Osteoblast (primary cell): ENCODE measurements around the gene DNMT3A. TPM values are rescaled to one million over a fixed set of nuclear protein-coding genes. Genes with fewer than 3 reads are reported as not detected.

Experiments used
- DNase-seq: peaks from one replicate; pipeline ENCODE4 v3.0.0; 2011; ENCODE audit warnings: low spot score, mixed read lengths; ENCODE audit not compliant: insufficient read length; ENCODE audit errors: missing footprints
- H2AFZ ChIP-seq: 2 replicates; pipeline ENCODE4 v1.6.0; 2011; ENCODE audit warnings: mild to moderate bottlenecking, low read length
- H3K27ac ChIP-seq: 2 replicates; pipeline ENCODE4 v1.5.1; 2011; ENCODE audit warnings: mild to moderate bottlenecking, low read depth, low read length, moderate library complexity
- H3K27me3 ChIP-seq: 2 replicates; pipeline ENCODE4 v1.6.0; 2012; ENCODE audit warnings: mild to moderate bottlenecking, control low read depth, inconsistent platforms, low read length, moderate library complexity; ENCODE audit not compliant: insufficient read depth
- H3K36me3 ChIP-seq: 2 replicates; pipeline ENCODE4 v1.5.1; 2011; ENCODE audit warnings: mild to moderate bottlenecking, low read length, control low read depth, moderate library complexity; ENCODE audit not compliant: insufficient read depth
- H3K4me1 ChIP-seq: 2 replicates; pipeline ENCODE4 v1.5.1; 2011; ENCODE audit warnings: mild to moderate bottlenecking, low read length, control low read depth, moderate library complexity; ENCODE audit not compliant: insufficient read depth
- H3K4me2 ChIP-seq: 2 replicates; pipeline ENCODE4 v1.6.0; 2011; ENCODE audit warnings: mild to moderate bottlenecking, low read length; ENCODE audit not compliant: insufficient read depth
- H3K4me3 ChIP-seq: fragments of 200-600 bp; sonication (generic); 3 replicates; pipeline ENCODE4 v1.5.1; 2012; ENCODE audit warnings: mild to moderate bottlenecking, low read length, inconsistent platforms; ENCODE audit not compliant: insufficient read depth
- H3K79me2 ChIP-seq: 2 replicates; pipeline ENCODE4 v1.6.0; 2012; ENCODE audit warnings: mild to moderate bottlenecking, low read length, control low read depth, inconsistent platforms; ENCODE audit not compliant: insufficient read depth
- H3K9me3 ChIP-seq: 2 replicates; pipeline ENCODE4 v1.5.1; 2011; ENCODE audit warnings: low read depth, low read length, control low read depth
- H4K20me1 ChIP-seq: 2 replicates; pipeline ENCODE4 v1.6.0; 2012; ENCODE audit warnings: mild to moderate bottlenecking, low read length, control low read depth; ENCODE audit not compliant: insufficient read depth
- CTCF ChIP-seq: IDR thresholded peaks from 2 replicates; pipeline ENCODE4 v1.5.1; 2011; ENCODE audit warnings: mild to moderate bottlenecking, low read depth, low read length, moderate library complexity; ENCODE audit errors: extremely low read depth
- total RNA-seq: library from RNA; depleted of rRNA; stranded (reverse); fragments of >200 nt; gene quantifications from 2 replicates; pipeline ENCODE4 v1.2.3, GENCODE V29; 2012

Gene DNMT3A
- total RNA-seq, 1 donor = 18.5 TPM

GRCh38 chr2:25265802-25266201, 75.9 kb downstream of the DNMT3A start:
- Histone ChIP-seq H3K36me3 (no peaks in the 10 kb centered on the region), H3K27ac (no peak overlapping the region), H2AFZ (no peak overlapping the region), H4K20me1 (no peaks in the 10 kb centered on the region), H3K27me3 (no peaks in the 10 kb centered on the region), H3K9me3 (no peaks in the 10 kb centered on the region), H3K4me3 (no peak overlapping the region), H3K4me1 (no peaks in the 10 kb centered on the region), H3K79me2 (no peaks in the 10 kb centered on the region), H3K4me2 (no peak overlapping the region)
- no peak for TF ChIP-seq CTCF
- peak; percentile 76 for DNase-seq

GRCh38 chr2:25265001-25265400, 76.7 kb downstream of the DNMT3A start:
- Histone ChIP-seq H3K4me2 (no peak overlapping the region), H2AFZ (no peak overlapping the region), H4K20me1 (no peaks in the 10 kb centered on the region), H3K36me3 (no peaks in the 10 kb centered on the region), H3K27ac (no peak overlapping the region), H3K4me3 (no peak overlapping the region), H3K27me3 (no peaks in the 10 kb centered on the region), H3K9me3 (no peaks in the 10 kb centered on the region), H3K79me2 (no peaks in the 10 kb centered on the region), H3K4me1 (no peaks in the 10 kb centered on the region)
- no peak for TF ChIP-seq CTCF
- peak; percentile 30 for DNase-seq

GRCh38 chr2:25262288-25262687, 79.4 kb downstream of the DNMT3A start:
- H3K4me1 ChIP-seq = no peaks in the 10 kb centered on the region
- no peaks in the 10 kb centered on the region for H3K79me2 ChIP-seq
- H3K36me3 ChIP-seq = no peaks in the 10 kb centered on the region
- no peak for TF ChIP-seq CTCF
- H4K20me1 ChIP-seq = no peaks in the 10 kb centered on the region
- H3K27me3 ChIP-seq = no peaks in the 10 kb centered on the region
- H3K9me3 ChIP-seq = no peaks in the 10 kb centered on the region
- H3K27ac ChIP-seq = no peak overlapping the region
- no peak overlapping the region for H3K4me2 ChIP-seq
- H2AFZ ChIP-seq = no peak overlapping the region
- no peak overlapping the region for H3K4me3 ChIP-seq
- no peak for DNase-seq

GRCh38 chr2:25259737-25260124, 82.0 kb downstream of the DNMT3A start:
- no peaks in the 10 kb centered on the region for H3K79me2 ChIP-seq
- H3K4me1 ChIP-seq = no peaks in the 10 kb centered on the region
- DNase-seq = no peak
- no peaks in the 10 kb centered on the region for H3K9me3 ChIP-seq
- no peak overlapping the region for H3K4me2 ChIP-seq
- no peak overlapping the region for H3K4me3 ChIP-seq
- no peak for TF ChIP-seq CTCF
- no peaks in the 10 kb centered on the region for H3K36me3 ChIP-seq
- no peak overlapping the region for H2AFZ ChIP-seq
- H3K27ac ChIP-seq = no peak overlapping the region
- peaks cover 2% of the 10 kb centered on the region for H4K20me1 ChIP-seq
- no peaks in the 10 kb centered on the region for H3K27me3 ChIP-seq
